GM12873 (cell line): ENCODE results near the gene ACSL1.

Source experiments
- CTCF ChIP-seq: IDR thresholded peaks from 2 replicates; pipeline ENCODE4 v1.5.1; 2012; ENCODE audit warnings: low read depth, mild to moderate bottlenecking, moderate library complexity, low read length, control low read depth; ENCODE audit not compliant: insufficient read depth; ENCODE audit errors: missing control alignments

Gene ACSL1

GRCh38 chr4:184860018-184860779, 34.4 kb upstream of the ACSL1 start:
- TF ChIP-seq CTCF = no peak

- no peak for TF ChIP-seq CTCF
Measured at GRCh38 chr4:184857441-184858121, 31.8 kb upstream of the ACSL1 start.

- no peak for TF ChIP-seq CTCF
Measured at GRCh38 chr4:184856277-184856609, 30.5 kb upstream of the ACSL1 start.

- TF ChIP-seq CTCF = no peak
Measured at GRCh38 chr4:184854673-184855072, 28.9 kb upstream of the ACSL1 start.

GRCh38 chr4:184853436-184853835, 27.7 kb upstream of the ACSL1 start:
- no peak for TF ChIP-seq CTCF

- no peak for TF ChIP-seq CTCF
Measured at GRCh38 chr4:184851886-184852285, 26.1 kb upstream of the ACSL1 start.

- no peak for TF ChIP-seq CTCF
Measured at GRCh38 chr4:184851200-184851541, 25.4 kb upstream of the ACSL1 start.
